Inflammatory macrophage treated with lipopolysaccharide for 1 hour (primary cell): ENCODE data around the gene PNPT1.

Experiments
- DNase-seq, 2 donors: peaks; one replicate each; pipeline ENCODE4 v3.0.0-alpha.2; 2020 to 2022

PNPT1 gene

GRCh38 chr2:55595536-55595935, 98.1 kb downstream of the PNPT1 start:
- no peak for DNase-seq

DNA sequence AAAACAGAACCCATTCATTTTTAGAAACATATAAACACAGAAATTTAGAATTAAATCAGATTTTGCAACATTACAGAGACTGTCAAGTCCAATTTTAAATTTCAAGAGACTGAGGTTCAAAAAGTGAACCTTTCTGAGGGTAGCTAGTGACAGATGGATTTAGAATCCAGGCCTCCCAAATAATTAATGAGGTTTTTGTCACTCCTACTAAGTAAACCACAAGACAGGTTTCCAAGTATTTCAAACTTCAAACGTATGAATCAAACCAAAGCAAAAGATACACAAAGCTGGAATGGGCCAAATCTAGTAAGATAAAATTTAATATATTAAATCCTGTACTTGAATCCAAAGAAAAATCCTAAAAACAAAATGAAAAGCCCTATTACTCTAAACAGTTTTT, 101.5 kb downstream of the PNPT1 start:
- DNase-seq = no peak

GRCh38 chr2:55590810-55591440, 102.7 kb downstream of the PNPT1 start:
- DNase-seq = no peak

DNA sequence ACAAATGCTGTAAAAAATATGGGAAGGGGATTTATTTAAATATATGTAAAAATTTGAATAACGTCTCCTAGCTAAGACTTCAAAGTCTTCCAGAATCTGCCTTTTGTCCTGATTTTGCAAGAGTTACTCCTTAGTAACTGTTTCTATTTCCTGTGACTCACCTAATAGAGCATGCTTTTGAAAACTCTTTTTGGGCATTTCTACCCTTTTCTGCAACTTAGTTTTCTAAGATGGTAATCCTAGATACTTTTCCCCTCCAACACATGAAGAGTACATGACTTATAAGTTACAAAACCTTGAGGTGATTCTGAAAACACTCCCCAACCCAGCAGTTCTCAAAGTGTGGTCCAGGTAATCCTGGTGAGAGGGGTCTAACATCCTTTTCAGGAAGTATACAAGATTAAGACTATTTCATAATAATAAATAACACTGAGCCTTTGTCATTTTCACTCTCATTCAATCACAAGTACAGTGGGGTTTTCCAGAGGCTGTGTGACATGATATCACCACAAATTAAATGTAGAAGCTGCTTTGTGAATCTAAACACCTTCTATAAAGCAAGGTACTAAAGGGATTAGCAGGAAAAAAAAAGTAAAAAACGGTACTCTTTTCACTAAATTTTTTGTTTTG, 108.1 kb downstream of the PNPT1 start:
- DNase-seq = peak; percentile 19 to 55
